Type B pancreatic cell (in vitro differentiated cells): ENCODE results near the gene POFUT2. TPM values are rescaled to one million over a fixed set of nuclear protein-coding genes. Genes with fewer than 3 reads are reported as not detected.

Experiments used
- DNase-seq: peaks from one replicate; pipeline ENCODE4 v3.0.0; 2021; ENCODE audit warnings: mixed read lengths; ENCODE audit not compliant: unreplicated experiment; ENCODE audit errors: extremely low spot score
- H3K27ac Mint-ChIP-seq: 2 replicates; pipeline ENCODE4 v1.8.0; 2021; ENCODE audit warnings: mild to moderate bottlenecking, mixed read lengths
- H3K27me3 Mint-ChIP-seq: 2 replicates; pipeline ENCODE4 v1.8.0; 2021; ENCODE audit warnings: mixed read lengths
- H3K36me3 Mint-ChIP-seq: 2 replicates; pipeline ENCODE4 v1.8.0; 2021; ENCODE audit warnings: mixed read lengths
- H3K4me1 Mint-ChIP-seq: one replicate; pipeline ENCODE4 v1.8.0; 2021; ENCODE audit warnings: mixed read lengths; ENCODE audit not compliant: unreplicated experiment
- H3K4me3 Mint-ChIP-seq: 2 replicates; pipeline ENCODE4 v1.8.0; 2021; ENCODE audit warnings: mild to moderate bottlenecking, mixed read lengths
- H3K9me3 Mint-ChIP-seq: 2 replicates; pipeline ENCODE4 v1.8.0; 2021; ENCODE audit warnings: mixed read lengths
- total RNA-seq: library from RNA; stranded (reverse); gene quantifications from 2 replicates; pipeline ENCODE4 v1.2.1, GENCODE V29; 2021; ENCODE audit warnings: low replicate concordance
- TF ChIP-seq, protein P1 (sequence below): fragments of 200-600 bp; sonication (generic); conservative IDR thresholded peaks from 2 replicates; pipeline ENCODE4 v1.5.0; 2021; ENCODE audit warnings: antibody characterized with exemption, mild to moderate bottlenecking

The POFUT2 gene
- total RNA-seq, 1 donor from 2014 or later = 52.8 TPM

DNA sequence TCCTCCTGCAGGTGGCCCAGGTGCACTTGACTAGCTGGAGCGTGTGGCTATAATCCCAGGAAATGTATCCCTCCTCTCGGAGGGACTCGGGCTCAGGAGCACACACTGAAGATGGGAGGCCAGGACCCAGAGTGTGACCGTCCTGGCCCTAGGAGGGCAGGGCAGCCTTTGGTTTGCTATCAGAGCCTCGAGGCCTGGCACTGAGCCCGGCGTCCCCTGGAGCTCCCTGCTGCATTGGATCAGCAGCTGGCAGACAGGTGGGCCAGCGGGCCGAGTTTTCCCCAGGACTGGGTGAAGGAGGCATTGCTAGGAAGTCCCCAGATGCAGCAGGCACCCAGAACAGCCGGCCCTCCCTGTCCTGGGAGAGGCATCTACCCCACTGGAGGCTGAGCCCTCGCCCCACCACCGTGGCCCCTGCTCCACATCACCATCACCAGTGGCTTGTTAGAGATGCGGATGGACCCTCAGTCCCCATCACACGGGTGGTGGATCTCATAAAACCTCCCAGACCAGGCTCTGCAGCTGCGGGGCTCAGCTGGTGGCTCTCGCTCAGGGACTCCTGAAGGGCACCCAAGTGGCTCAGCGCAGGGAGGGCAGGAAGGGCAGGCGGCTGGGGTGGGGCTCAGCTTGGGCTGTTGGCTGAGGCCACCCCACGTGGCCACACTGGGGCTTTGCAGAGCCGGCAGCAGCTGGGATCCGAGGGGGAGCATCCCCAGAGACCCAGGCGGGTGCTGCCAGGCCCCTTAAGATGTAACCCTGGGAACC lies 32.7 kb upstream of the POFUT2 start:
- H3K4me3 Mint-ChIP-seq = no peak overlapping the region
- no peaks in the 10 kb centered on the region for H3K36me3 Mint-ChIP-seq
- no peaks in the 10 kb centered on the region for H3K9me3 Mint-ChIP-seq
- peaks cover 9% of the 10 kb centered on the region for H3K4me1 Mint-ChIP-seq
- H3K27ac Mint-ChIP-seq = no peak overlapping the region
- no peak for DNase-seq
- TF ChIP-seq, protein P1, sequence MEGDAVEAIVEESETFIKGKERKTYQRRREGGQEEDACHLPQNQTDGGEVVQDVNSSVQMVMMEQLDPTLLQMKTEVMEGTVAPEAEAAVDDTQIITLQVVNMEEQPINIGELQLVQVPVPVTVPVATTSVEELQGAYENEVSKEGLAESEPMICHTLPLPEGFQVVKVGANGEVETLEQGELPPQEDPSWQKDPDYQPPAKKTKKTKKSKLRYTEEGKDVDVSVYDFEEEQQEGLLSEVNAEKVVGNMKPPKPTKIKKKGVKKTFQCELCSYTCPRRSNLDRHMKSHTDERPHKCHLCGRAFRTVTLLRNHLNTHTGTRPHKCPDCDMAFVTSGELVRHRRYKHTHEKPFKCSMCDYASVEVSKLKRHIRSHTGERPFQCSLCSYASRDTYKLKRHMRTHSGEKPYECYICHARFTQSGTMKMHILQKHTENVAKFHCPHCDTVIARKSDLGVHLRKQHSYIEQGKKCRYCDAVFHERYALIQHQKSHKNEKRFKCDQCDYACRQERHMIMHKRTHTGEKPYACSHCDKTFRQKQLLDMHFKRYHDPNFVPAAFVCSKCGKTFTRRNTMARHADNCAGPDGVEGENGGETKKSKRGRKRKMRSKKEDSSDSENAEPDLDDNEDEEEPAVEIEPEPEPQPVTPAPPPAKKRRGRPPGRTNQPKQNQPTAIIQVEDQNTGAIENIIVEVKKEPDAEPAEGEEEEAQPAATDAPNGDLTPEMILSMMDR = no peak
- H3K27me3 Mint-ChIP-seq = no peaks in the 10 kb centered on the region

DNA sequence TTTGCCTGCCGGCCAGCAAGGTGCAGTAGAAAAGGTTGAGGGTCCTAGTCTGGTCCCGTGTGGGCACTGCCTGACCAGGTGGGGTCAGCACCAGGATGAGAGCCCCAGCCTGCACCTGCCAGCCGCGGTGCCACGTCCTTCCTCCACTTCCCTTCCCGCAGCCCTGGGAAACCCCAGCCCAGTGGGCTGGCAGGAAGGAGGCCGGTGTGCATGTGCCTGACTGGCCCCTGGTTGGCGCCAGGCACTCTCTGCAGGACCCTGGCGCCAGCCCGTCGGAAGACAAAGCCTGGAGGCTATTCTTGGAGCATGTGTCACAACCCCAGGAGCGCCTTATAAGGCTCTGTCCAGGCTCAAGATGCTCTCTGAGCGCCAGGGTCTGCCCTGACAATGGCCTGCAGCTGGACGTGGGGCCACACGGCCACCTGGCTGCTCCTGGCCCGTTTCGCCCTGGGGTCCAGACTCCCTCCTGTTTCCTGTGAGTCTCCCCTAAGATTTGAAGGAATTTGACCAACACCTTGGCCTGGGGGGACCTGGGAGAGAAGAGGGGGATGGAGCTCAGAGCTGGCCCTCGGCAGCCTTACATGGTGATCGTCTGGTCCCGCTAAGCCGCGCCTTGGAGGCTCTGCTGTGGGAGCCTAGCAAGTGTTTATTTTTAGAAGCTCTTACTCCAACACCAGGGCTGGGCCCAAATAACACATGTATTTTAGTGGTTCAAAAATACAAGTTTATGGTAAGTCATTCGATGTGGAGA lies 31.9 kb upstream of the POFUT2 start:
- peaks cover 9% of the 10 kb centered on the region for H3K4me1 Mint-ChIP-seq

DNA sequence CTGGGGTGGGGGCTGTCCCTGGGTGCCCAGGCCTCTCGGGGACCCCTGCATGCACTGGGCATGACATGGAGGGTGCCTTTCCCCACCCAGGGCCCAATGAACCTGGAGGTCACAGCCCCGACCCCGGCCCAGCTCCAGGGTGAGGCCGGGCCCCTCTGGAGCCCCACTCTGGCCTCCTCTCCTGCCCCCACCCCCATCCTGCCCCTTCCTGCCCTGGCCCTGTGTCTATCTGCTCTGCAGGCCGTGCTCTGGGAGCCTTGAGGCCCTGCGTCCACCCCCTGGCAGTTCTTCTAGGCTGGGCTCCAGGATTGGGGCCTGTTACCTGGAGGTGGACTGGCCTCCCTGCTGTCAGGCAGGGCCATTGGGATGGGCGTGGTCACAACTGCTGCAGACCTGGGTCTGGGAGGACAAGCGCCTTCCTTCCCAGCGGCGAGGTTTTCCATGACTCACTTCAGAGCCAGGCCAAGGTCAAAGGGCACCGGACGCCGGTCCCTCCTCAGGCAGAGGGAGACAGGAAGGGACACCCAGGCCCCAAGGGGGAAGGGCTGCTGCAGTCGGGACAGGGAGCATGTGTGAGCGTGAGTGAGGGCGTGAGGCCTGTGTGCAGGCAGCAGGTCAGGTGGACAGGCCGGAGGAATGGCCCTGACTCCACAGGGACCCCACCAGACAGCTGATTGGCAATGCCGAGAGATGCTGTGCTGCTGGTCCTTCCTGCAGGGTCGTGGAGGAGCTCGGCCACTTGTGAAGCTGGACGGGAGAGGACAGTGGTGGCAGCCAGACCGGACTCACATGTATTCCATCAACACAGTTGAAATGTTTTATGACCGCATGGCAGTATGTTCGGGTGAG lies 31.1 kb upstream of the POFUT2 start:
- DNase-seq = no peak
- Mint-ChIP-seq H3K36me3 (peaks cover 4% of the 10 kb centered on the region), H3K27me3 (no peaks in the 10 kb centered on the region), H3K27ac (no peak overlapping the region), H3K4me1 (peaks cover 9% of the 10 kb centered on the region), H3K4me3 (no peak overlapping the region), H3K9me3 (no peaks in the 10 kb centered on the region)
- TF ChIP-seq, protein P1 = no peak

More for the DNA sequence above, 31.9 kb upstream of the POFUT2 start:
- H3K27me3 Mint-ChIP-seq = no peaks in the 10 kb centered on the region
- H3K9me3 Mint-ChIP-seq = no peaks in the 10 kb centered on the region
- no peaks in the 10 kb centered on the region for H3K36me3 Mint-ChIP-seq
- no peak overlapping the region for H3K27ac Mint-ChIP-seq
- no peak overlapping the region for H3K4me3 Mint-ChIP-seq
- DNase-seq = no peak
- TF ChIP-seq, protein P1 = no peak

- DNase-seq = no peak
- Mint-ChIP-seq H3K4me1 (peaks cover 9% of the 10 kb centered on the region), H3K27me3 (no peaks in the 10 kb centered on the region), H3K4me3 (no peak overlapping the region), H3K36me3 (peaks cover 4% of the 10 kb centered on the region), H3K9me3 (no peaks in the 10 kb centered on the region), H3K27ac (no peak overlapping the region)
- TF ChIP-seq, protein P1 = no peak
Measured at GRCh38 chr21:45318146-45318555, 30.5 kb upstream of the POFUT2 start.

DNA sequence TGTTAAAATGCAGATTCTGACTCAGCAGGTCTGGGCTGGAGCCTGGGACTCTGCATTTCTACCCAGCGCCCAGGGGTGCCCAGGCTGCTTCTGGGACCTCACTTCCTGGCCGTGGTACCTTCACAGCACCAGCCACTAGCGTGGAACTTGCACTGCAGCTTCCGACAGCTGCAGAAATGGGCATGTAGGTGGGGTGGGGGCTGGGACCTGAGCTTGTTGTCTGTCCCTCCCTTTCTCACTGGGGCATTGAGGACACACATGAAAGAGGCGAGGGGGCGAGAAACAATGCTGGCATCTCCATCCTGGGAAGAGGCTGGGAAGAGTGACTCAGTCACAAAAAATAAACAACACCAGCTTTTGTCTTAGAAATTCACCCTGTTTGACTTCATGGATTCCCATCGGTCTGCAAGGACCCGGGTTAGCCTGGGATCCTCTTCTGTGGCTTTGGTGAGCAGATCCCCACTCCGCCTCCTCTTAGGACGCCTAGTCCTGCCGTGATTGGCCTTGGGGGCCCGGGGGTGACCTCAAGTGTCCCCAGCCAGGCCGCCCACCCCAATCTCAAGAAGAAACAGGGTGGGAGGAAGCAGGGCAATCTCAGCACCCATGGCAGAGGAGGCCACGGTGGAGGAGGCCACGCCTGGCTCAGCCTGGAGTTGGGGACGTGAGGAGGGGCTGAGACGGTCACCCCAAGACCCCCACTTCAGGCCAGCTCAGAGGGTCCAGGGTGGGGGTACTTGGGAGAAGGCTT lies 29.9 kb upstream of the POFUT2 start:
- DNase-seq = no peak
- Mint-ChIP-seq H3K36me3 (peaks cover 4% of the 10 kb centered on the region), H3K4me3 (no peak overlapping the region), H3K4me1 (peaks cover 9% of the 10 kb centered on the region), H3K27me3 (no peaks in the 10 kb centered on the region), H3K9me3 (no peaks in the 10 kb centered on the region), H3K27ac (no peak overlapping the region)
- TF ChIP-seq, protein P1 = no peak
